RWPE1 (cell line): ENCODE measurements around the gene MRO.

Source experiments
- CTCF ChIA-PET: fragments of 350-600 bp; sonication (Branson Sonifier 250); formaldehyde crosslinking; extraction: SDS; loops from one replicate; lab custom pipeline; 2021; lab: Yijun Ruan, JAX
- POLR2A ChIA-PET: fragments of 400-600 bp; formaldehyde crosslinking; extraction: SDS; loops from one replicate; lab custom pipeline; 2020; ENCODE audit warnings: antibody characterized with exemption; ENCODE audit not compliant: low non-redundant PET; lab: Yijun Ruan, JAX
- DNase-seq: peaks from one replicate; pipeline ENCODE4 v3.0.0; 2012; ENCODE audit warnings: low spot score
- H3K27ac ChIP-seq: fragments of 450-650 bp; 2 replicates; pipeline ENCODE4 v1.5.1; 2017
- CTCF ChIP-seq: fragments of 450-650 bp; conservative IDR thresholded peaks from 2 replicates; pipeline ENCODE4 v1.5.1; 2017; ENCODE audit warnings: low read depth, mild to moderate bottlenecking

The MRO gene

GRCh38 chr18:50819728-50820378 is at the start of gene MRO:
MRO (minus strand) TSS chr18:50820016; CDS start chr18:50809400, 10,616 bp downstream.
- H3K27ac ChIP-seq: no peak within 1 kb of the TSS
- POLR2A ChIA-PET: no interaction called here

GRCh38 chr18:50869150-50869549 is 49.3 kb upstream of the MRO start:
- no peak for DNase-seq
- H3K27ac ChIP-seq: peak overlapping the region; percentile 76
- no peak for TF ChIP-seq CTCF
- ChIA-PET CTCF (interaction anchor here (0.6 kb wide), 1 partner anchor 49 kb away, joined by 3 read pairs; no protein-coding TSS in a partner anchor), POLR2A (no interaction called here)

More at GRCh38 chr18:50819728-50820378, at the start of gene MRO:
- CTCF ChIA-PET: interaction anchor here (0.6 to 1.2 kb wide), 5 partner anchors 14 to 287 kb away, joined by 3 to 4 read pairs (median 3); partner anchors contain the start of gene ME2
- TF ChIP-seq CTCF: peak; percentile 93
- peak; percentile 64 for DNase-seq

- TF ChIP-seq CTCF: 0 out of 2 replicates have a peak, but pooled peaks have one; percentile 11
- no peak for DNase-seq
Measured at GRCh38 chr18:50866765-50867164, 46.9 kb upstream of the MRO start.

GRCh38 chr18:50863840-50864375 is 44.1 kb upstream of the MRO start:
- POLR2A ChIA-PET: no interaction called here
- CTCF ChIA-PET: no interaction called here
- no peak for TF ChIP-seq CTCF
- DNase-seq: no peak
- no peak overlapping the region for H3K27ac ChIP-seq

More at GRCh38 chr18:50866765-50867164, 46.9 kb upstream of the MRO start:
- CTCF ChIA-PET: no interaction called here
- no peak overlapping the region for H3K27ac ChIP-seq
- POLR2A ChIA-PET: no interaction called here

- DNase-seq: no peak
- POLR2A ChIA-PET: no interaction called here
- CTCF ChIA-PET: interaction anchor here (0.6 to 0.7 kb wide), 2 partner anchors 15 to 43 kb away, joined by 3 read pairs; no protein-coding TSS in a partner anchor
Measured at GRCh38 chr18:50862401-50862800, 42.6 kb upstream of the MRO start.

More at GRCh38 chr18:50862401-50862800, 42.6 kb upstream of the MRO start:
- TF ChIP-seq CTCF: no peak
- no peak overlapping the region for H3K27ac ChIP-seq
